GM19099 (cell line): ENCODE results near the gene WDR38.

ENCODE experiments used
- POLR2A ChIP-seq: IDR thresholded peaks from 3 replicates; pipeline ENCODE4 v1.6.1; 2011; ENCODE audit warnings: low read depth; ENCODE audit not compliant: insufficient read length; ENCODE audit errors: extremely low read depth

Gene WDR38

GRCh38 chr9:124820698-124821623 lies 32.3 kb upstream of the WDR38 start:
- TF ChIP-seq POLR2A, result no peak

- no peak for TF ChIP-seq POLR2A
These were observed 24.5 kb upstream of the WDR38 start for GRCh38 chr9:124828489-124829333.

GRCh38 chr9:124829334-124829669 lies 24.0 kb upstream of the WDR38 start:
- TF ChIP-seq POLR2A, result no peak

DNA sequence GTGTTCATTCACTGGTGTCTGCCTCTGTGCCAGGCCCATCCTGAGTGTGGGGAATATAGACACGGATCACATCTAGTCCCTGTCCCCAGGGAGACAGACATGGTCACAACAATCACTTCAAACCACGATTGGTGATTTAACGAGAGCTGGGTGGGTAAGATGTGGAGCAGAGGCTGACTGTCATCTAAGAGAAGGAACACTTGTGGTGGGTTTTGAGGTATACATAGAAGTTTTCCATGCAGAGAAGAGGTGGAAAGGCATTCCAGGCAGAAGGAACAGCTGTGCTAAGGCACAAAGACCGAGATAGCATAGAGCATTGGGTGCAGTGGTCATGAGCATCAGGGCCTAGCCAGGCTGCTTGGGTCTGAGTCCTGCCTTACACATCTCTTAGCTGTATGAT lies 22.7 kb upstream of the WDR38 start:
- TF ChIP-seq POLR2A, result no peak

- TF ChIP-seq POLR2A, result no peak
These were observed 21.5 kb upstream of the WDR38 start for GRCh38 chr9:124831642-124832364.

DNA sequence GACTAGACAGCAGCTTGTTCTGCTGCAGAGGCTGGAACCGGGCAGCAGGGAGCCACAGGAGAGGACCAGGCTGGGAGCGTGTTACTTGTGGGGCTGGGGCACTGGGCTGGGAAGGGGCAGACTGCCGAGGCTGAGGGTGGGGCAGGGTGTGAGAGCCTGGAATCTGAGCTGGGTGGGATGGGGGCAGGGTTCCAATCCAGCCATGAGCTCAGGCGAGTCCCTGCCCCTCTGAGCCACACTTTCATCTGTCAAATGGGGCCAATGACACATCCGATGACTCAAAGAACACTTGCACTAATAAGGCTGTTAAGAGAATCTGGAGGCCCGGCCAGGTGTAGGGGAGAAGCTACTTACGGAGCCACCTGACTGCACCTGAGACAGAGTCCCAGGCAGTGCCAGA lies 18.7 kb upstream of the WDR38 start:
- TF ChIP-seq POLR2A, result no peak

DNA sequence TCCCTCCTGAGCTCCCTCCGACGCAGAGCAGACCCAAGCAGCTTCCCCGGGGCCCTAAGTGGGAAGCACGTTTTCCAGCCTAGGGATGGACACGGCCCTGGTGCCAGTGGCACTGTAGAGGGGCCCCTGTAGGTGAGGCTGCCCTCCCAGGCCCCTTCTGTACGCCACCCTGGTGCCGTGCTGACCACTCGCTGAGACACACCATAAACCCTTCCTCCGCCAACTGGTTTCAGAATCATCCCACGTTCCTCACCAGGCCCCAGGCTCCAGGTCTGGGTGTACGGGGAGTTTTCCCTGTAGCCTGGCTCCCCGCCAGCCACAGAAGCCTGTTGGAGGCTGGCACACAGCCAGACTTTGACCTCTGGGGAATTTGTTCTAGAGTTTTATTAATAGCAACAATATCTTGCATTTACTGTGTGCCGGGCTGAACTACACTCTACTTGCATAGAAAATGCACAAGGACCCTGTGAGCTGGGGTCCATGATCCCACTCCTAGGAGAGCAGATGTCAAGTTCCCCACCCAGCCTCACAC lies 18.2 kb upstream of the WDR38 start:
- TF ChIP-seq POLR2A, result no peak

DNA sequence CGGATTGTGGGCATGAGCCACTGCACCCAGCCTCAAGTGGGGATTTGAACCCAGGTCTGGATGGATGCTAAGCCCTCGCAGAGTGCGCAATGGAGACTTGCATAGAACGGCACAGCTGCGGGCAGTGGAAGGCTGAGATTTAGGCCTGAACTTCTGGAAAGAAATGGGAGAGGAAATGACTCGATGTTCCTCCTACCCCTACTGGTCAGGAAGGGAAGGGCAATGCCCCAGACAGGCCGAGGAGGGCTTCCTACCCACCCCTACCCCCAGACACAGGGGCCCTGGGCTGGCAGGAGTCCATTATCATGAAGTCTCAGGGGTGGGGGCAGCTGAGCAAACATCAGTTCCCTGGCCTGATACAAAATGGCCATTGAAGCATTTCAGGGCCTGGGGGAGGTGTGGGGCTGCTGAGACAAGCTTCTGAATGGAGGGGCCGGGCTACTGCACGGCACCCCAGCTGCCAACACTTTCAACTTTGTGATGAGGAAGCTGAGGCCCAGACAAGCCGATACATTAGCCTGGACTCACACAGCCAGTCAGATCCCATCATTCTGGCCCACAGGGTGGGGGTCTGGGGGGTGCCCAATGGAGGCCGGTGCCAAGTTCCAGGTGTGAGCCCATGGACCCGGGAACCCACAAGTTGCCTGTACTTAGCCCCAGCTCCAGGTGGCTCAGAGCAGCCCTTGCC lies 13.5 kb upstream of the WDR38 start:
- TF ChIP-seq POLR2A, result no peak

DNA sequence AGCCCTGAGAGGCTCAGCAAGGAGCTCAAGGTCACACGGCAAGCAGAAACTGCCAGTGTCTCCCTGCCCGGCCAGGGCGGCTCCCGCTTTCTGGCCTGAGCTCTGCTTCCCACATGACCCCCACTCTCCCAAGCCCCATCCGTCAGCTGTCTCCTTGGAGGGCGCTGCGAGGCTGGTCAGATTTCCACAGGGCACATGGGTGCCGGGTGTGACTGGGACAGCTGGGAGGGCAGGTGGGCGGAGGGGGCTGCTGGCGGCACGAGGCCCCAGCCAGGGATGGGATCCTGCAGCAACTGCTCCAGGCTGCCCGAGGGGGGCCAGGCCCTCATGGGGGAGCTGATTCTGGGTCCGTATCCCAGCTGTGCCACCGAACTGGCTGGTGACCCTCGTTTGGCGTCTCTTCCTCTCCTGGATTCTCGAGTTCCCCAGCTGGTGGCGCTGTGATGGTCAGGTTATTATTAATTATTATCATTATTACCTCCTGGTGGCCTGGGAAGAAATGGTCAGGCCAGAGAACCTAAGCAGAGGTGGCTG lies 12.9 kb upstream of the WDR38 start:
- no peak for TF ChIP-seq POLR2A

DNA sequence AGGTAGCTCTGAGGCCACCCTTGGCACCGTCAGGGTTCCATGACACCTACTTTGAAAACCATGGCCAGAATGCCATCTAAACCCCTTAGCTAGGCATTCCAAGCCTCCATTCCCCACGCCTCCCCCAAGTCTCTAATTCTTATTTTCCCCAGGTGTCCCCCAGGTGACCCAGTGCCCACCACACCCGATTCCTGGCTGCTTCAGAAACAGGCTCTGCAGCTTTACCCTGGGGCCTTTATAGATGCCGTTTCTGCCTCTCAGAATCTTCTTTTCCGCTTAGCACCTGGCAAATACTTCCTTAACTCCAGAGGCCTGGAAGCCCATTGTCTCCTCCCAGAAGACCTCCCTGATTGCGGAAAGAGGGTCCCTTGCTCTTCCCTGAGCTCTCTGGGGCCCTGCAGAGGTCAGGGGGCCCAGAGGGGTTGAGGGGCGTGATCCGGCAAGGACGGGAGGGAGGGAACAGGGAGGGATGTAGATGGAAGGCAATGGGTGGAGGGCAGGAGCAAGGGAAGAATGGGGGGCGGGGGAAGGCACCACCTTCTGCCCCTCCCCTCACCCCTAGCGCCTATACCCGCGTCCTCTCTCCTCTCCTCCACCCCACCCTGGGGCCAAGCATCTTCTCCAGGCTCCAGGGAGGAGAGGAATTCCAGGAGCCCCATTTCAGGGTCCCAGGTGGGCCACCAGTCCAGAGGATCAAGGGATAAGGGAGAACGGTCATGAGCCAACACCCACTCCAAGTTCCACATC lies 12.0 kb upstream of the WDR38 start:
- TF ChIP-seq POLR2A, result no peak

- TF ChIP-seq POLR2A, result no peak
These were observed 9.7 kb upstream of the WDR38 start for GRCh38 chr9:124843456-124844034.

GRCh38 chr9:124844291-124844690 lies 9.0 kb upstream of the WDR38 start:
- no peak for TF ChIP-seq POLR2A

GRCh38 chr9:124846969-124847368 lies 6.3 kb upstream of the WDR38 start:
- no peak for TF ChIP-seq POLR2A

- no peak for TF ChIP-seq POLR2A
These were observed 3.5 kb upstream of the WDR38 start for GRCh38 chr9:124849801-124850200.
